Measurements from ENCODE around the gene STAU1.
"Not testable (repeated sequence)": the region's sequence is repeated elsewhere in the genome, so short reads cannot be mapped to it uniquely, and the experiment has no call there.

The STAU1 gene

DNA sequence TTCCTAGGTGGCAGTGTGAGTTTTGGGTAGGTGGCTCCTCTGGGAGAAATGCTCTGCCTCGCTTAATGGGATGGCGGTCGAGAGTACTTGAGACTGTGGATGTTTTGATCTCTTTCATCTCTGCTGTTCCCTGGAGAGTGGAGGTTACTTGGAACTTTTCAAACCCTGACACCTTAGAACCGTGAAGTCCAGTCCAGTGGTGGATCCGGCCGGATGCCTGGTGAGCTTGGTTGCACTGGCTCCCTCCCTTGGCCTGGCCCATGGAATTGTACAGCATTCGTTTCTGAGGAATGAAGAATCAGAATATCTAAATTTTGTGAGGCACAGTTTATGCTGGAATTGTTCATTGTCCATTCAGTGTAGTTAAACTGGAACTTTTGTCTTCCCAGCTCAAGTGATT lies 91.0 kb downstream of the STAU1 start:
- no peaks in the 10 kb centered on the region for H3K4me1 ChIP-seq (ENCODE audit: control insufficient read depth in 1 of 2, insufficient read depth in 1 of 2, low read depth in 1 of 2, low read length in 1 of 2)
- TF ChIP-seq, protein P1, sequence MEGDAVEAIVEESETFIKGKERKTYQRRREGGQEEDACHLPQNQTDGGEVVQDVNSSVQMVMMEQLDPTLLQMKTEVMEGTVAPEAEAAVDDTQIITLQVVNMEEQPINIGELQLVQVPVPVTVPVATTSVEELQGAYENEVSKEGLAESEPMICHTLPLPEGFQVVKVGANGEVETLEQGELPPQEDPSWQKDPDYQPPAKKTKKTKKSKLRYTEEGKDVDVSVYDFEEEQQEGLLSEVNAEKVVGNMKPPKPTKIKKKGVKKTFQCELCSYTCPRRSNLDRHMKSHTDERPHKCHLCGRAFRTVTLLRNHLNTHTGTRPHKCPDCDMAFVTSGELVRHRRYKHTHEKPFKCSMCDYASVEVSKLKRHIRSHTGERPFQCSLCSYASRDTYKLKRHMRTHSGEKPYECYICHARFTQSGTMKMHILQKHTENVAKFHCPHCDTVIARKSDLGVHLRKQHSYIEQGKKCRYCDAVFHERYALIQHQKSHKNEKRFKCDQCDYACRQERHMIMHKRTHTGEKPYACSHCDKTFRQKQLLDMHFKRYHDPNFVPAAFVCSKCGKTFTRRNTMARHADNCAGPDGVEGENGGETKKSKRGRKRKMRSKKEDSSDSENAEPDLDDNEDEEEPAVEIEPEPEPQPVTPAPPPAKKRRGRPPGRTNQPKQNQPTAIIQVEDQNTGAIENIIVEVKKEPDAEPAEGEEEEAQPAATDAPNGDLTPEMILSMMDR (IDR thresholded peaks at IDR 0.05) = no peak
- no peak overlapping the region for H3K4me3 ChIP-seq (ENCODE audit: low read depth in 1 of 2, low read length in 1 of 2)
- no peaks in the 10 kb centered on the region for H3K9me3 ChIP-seq
- H3K27me3 ChIP-seq = no peaks in the 10 kb centered on the region
- H3K36me3 ChIP-seq = peaks cover 67% of the 10 kb centered on the region
- no peak overlapping the region for H3K27ac ChIP-seq

- peaks cover 68% of the 10 kb centered on the region for H3K36me3 ChIP-seq
- H3K9me3 ChIP-seq = no peaks in the 10 kb centered on the region
- no peaks in the 10 kb centered on the region for H3K4me1 ChIP-seq (ENCODE audit: control insufficient read depth in 1 of 2, insufficient read depth in 1 of 2, low read depth in 1 of 2, low read length in 1 of 2)
- no peak overlapping the region for H3K27ac ChIP-seq
- H3K4me3 ChIP-seq (ENCODE audit: low read depth in 1 of 2, low read length in 1 of 2) = no peak overlapping the region
- TF ChIP-seq, protein P1 (IDR thresholded peaks at IDR 0.05) = no peak
- H3K27me3 ChIP-seq = no peaks in the 10 kb centered on the region
Measured at GRCh38 chr20:49096203-49096730, 91.9 kb downstream of the STAU1 start.

GRCh38 chr20:49091762-49092161 lies 96.4 kb downstream of the STAU1 start:
- Histone ChIP-seq H3K9me3 (no peaks in the 10 kb centered on the region), H3K36me3 (peaks cover 93% of the 10 kb centered on the region), H3K4me3 (ENCODE audit: low read depth in 1 of 2, low read length in 1 of 2) (no peak overlapping the region), H3K27ac (no peak overlapping the region), H3K27me3 (no peaks in the 10 kb centered on the region), H3K4me1 (ENCODE audit: control insufficient read depth in 1 of 2, insufficient read depth in 1 of 2, low read depth in 1 of 2, low read length in 1 of 2) (no peaks in the 10 kb centered on the region)
- TF ChIP-seq, protein P1 (IDR thresholded peaks at IDR 0.05) = no peak

- TF ChIP-seq, protein P1 (IDR thresholded peaks at IDR 0.05) = no peak
- Histone ChIP-seq H3K4me1 (ENCODE audit: control insufficient read depth in 1 of 2, insufficient read depth in 1 of 2, low read depth in 1 of 2, low read length in 1 of 2) (no peaks in the 10 kb centered on the region), H3K27ac (no peak overlapping the region), H3K36me3 (peaks cover 92% of the 10 kb centered on the region), H3K27me3 (no peaks in the 10 kb centered on the region), H3K9me3 (no peaks in the 10 kb centered on the region), H3K4me3 (ENCODE audit: low read depth in 1 of 2, low read length in 1 of 2) (no peak overlapping the region)
Measured at GRCh38 chr20:49091104-49091503, 97.0 kb downstream of the STAU1 start.

GRCh38 chr20:49082295-49082694 lies 105.8 kb downstream of the STAU1 start:
- peaks cover 86% of the 10 kb centered on the region for H3K36me3 ChIP-seq
- H3K4me1 ChIP-seq (ENCODE audit: control insufficient read depth in 1 of 2, insufficient read depth in 1 of 2, low read depth in 1 of 2, low read length in 1 of 2); H3K9me3 ChIP-seq; H3K27ac ChIP-seq; H3K27me3 ChIP-seq; H3K4me3 ChIP-seq (ENCODE audit: low read depth in 1 of 2, low read length in 1 of 2): not testable (repeated sequence)

DNA sequence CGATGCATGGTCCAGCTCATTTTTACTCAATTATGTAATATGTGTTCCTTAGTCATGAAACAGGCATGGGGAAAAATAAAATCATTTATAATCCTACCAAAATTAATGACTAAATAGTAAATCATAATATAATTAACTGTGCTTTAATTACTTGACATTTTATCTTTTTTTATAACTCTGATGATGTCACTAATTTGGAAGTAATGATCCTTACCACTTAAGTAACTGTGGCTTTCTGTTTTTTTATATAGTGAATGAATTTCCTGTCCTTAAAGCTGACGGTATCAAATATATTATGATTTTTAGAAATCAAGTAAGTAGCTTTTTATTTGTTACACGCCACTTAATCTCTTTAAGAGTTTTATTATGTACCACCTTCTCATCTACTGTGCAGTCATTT lies 109.8 kb downstream of the STAU1 start:
- Histone ChIP-seq H3K4me1 (ENCODE audit: control insufficient read depth in 1 of 2, insufficient read depth in 1 of 2, low read depth in 1 of 2, low read length in 1 of 2) (no peaks in the 10 kb centered on the region), H3K4me3 (ENCODE audit: low read depth in 1 of 2, low read length in 1 of 2) (no peak overlapping the region), H3K36me3 (peaks cover 91% of the 10 kb centered on the region), H3K27ac (no peak overlapping the region), H3K9me3 (no peaks in the 10 kb centered on the region), H3K27me3 (no peaks in the 10 kb centered on the region)
- TF ChIP-seq, protein P1 (IDR thresholded peaks at IDR 0.05) = no peak

Measured in neutrophil (primary cell).